GM20000 (cell line): ENCODE results near the gene SNX25.

Experiments used
- DNase-seq: peaks from one replicate; pipeline ENCODE4 v3.0.0; 2012; ENCODE audit warnings: low spot score
- CTCF ChIP-seq: IDR thresholded peaks from 2 replicates; pipeline ENCODE4 v1.5.1; 2012; ENCODE audit warnings: mild to moderate bottlenecking, control low read depth; ENCODE audit errors: extremely low read depth, missing control alignments

Gene SNX25

GRCh38 chr4:185374573-185374972 is 165.2 kb downstream of the SNX25 start:
- no peak for DNase-seq
- no peak for TF ChIP-seq CTCF

- DNase-seq, result no peak
- no peak for TF ChIP-seq CTCF
Observed at GRCh38 chr4:185378264-185378663, 168.9 kb downstream of the SNX25 start.

GRCh38 chr4:185379326-185380295 is 170.2 kb downstream of the SNX25 start:
- no peak for TF ChIP-seq CTCF
- no peak for DNase-seq

GRCh38 chr4:185380320-185380719 is 170.9 kb downstream of the SNX25 start:
- TF ChIP-seq CTCF, result no peak

GRCh38 chr4:185381288-185382196 is 172.1 kb downstream of the SNX25 start:
- no peak for TF ChIP-seq CTCF
- no peak for DNase-seq

More at GRCh38 chr4:185380320-185380719, 170.9 kb downstream of the SNX25 start:
- DNase-seq, result no peak

- no peak for TF ChIP-seq CTCF
- no peak for DNase-seq
Observed at GRCh38 chr4:185382754-185383153, 173.4 kb downstream of the SNX25 start.

- no peak for TF ChIP-seq CTCF
- no peak for DNase-seq
Observed at GRCh38 chr4:185383451-185383850, 174.1 kb downstream of the SNX25 start.
